C4-2B (cell line): Measurements from ENCODE around the gene BPHL.

Source experiments
- CTCF ChIP-seq: fragments of 450-650 bp; conservative IDR thresholded peaks from 2 replicates; pipeline ENCODE4 v1.5.1; 2017; ENCODE audit warnings: mild to moderate bottlenecking
- ZFX ChIP-seq: fragments of 450-650 bp; IDR thresholded peaks from 2 replicates; pipeline ENCODE4 v1.6.1; 2017

DNA sequence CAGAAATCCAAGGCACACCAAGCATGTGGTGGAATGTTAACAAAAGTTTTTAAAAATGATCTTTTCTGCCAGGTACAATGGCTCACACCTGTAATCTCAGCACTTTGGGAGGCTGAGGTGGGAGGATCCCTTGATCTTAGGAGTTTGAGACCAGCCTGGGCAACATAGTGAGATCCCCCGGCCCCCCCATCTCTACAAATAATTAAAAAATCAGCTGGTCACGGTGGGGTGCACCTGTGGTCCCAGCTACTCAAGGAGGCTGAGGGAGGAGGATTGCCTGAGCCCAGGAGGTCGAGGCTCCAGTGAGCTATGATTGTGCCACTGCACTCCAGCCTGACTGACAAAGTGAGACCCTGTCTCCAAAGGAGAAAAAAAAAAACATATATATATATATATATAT, 42.2 kb upstream of the BPHL start:
- TF ChIP-seq CTCF (no peak), ZFX (no peak)
